AG09319 (cell line): Measurements from ENCODE around the gene MZB1.

Experiments
- DNase-seq: peaks from one replicate; pipeline ENCODE4 v3.0.0-alpha.2; 2010; ENCODE audit warnings: low read depth; ENCODE audit errors: extremely low read depth
- TF ChIP-seq, protein P1 (sequence below): IDR thresholded peaks from 2 replicates; pipeline ENCODE4 v1.5.1; 2011; ENCODE audit warnings: low read depth, mild to moderate bottlenecking, inconsistent platforms, low read length, moderate library complexity

MZB1 gene, protein sequence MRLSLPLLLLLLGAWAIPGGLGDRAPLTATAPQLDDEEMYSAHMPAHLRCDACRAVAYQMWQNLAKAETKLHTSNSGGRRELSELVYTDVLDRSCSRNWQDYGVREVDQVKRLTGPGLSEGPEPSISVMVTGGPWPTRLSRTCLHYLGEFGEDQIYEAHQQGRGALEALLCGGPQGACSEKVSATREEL

DNA sequence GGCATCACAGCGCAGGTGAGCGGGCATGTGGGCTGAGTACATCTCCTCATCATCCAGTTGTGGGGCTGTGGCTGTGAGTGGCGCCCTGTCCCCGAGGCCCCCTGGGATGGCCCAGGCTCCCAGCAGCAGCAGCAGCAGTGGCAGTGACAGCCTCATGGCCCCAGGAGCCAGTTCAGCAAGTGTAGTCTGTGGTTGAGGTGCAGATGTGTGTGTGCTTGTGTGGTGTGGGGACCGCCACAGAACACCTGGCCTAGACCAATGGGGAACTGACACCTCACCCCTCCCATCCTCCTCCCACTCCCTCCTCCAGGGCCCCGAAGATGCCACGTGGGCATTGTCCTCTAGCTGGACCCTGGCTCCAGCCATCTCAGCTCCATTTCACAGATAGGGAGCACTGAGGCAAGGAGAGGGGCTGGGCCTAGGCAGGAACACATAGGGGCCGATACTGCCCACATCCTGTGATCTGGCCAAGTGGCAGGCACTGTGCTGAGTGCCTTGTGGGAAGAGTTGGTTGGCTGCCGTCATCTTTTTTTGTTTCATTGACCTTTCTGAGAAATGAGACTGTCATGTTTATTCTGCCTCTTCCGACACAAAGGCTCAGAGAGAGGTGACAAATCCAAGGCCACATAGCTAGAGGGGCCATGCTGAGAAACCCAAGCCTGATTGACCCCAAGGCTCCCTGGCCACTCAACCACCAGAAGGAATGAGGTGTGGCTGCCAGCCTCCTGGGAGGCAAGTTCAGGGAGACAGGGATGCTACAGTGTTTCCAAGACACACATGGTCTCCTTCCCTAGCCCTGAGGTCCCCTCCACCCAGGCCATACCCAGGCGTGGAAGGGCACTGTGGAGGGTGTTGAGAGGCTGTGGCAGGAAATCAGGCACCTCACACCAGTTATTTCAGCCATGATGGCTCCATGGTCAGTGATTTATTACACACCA, at the start of gene MZB1:
TSS of gene MZB1 (minus strand) at position 213 of the 938 bp plus-strand sequence. CDS start at position 156, 57 bp downstream.
- DNase-seq: no peak
- TF ChIP-seq, protein P1, sequence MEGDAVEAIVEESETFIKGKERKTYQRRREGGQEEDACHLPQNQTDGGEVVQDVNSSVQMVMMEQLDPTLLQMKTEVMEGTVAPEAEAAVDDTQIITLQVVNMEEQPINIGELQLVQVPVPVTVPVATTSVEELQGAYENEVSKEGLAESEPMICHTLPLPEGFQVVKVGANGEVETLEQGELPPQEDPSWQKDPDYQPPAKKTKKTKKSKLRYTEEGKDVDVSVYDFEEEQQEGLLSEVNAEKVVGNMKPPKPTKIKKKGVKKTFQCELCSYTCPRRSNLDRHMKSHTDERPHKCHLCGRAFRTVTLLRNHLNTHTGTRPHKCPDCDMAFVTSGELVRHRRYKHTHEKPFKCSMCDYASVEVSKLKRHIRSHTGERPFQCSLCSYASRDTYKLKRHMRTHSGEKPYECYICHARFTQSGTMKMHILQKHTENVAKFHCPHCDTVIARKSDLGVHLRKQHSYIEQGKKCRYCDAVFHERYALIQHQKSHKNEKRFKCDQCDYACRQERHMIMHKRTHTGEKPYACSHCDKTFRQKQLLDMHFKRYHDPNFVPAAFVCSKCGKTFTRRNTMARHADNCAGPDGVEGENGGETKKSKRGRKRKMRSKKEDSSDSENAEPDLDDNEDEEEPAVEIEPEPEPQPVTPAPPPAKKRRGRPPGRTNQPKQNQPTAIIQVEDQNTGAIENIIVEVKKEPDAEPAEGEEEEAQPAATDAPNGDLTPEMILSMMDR: no peak

DNA sequence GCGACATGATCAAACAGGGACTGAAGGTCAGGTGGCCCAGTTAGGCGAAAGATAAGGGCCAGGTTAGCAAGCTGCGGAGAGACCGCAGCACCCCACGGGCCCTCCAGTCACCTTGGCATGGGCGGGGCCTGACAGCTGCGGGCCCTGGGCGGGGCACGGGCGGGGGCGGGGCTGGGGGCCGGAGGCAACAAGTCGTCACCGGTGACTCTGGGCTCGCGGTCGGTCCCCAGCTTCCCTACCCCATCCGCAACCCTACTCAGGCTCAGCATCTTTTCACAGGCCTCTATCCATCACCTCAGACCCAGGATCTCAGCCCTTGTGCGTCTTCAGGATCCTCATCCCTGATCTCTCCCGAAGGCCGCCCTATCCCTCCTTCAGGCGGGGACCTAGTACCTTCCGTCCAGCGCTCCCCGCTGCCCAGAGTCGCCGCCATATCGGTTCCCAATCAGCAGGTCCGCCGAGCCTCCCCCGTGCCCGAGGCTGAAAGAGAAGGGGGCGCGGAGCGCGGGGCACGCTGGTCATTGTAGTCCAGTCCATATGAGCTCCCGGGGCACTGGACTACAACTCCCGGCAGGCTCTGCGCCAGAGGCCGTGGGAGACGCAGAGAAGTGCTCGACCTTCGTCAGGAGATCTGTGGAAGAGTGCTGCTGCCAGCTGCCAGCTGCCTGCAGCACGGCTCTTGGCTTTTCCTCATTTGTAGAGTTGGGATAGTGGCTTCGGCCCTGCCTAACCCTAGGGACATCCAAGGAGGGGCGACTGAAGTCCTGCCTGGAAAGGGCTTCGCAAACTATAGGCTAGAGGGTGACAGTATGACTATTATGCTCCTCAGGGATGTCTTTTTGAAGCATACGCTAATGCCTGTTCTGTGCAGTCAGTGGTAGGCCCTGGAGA, 49.5 kb upstream of the MZB1 start, which contains the start of gene DNAJC18:
TSS of gene DNAJC18 (minus strand) at position 513 of the 891 bp plus-strand sequence. CDS start at position 433, 80 bp downstream.
- peak; percentile 75 for DNase-seq
- TF ChIP-seq, protein P1: no peak

DNA sequence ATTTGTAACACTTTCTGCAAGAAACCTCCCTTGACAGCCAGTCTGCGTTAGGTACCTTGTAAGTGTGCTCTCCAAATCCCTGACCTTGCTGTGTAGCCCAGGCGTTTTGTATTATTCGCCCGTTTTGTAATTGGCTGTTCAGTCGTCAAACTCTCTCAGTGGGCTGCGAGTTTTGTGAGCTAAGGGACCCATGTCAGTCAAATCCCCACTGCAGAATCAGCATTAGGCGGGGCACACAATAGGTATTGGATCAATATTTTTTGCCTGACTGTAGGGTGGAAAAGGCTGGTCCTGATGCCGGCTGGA, 48.9 kb upstream of the MZB1 start:
- TF ChIP-seq, protein P1: no peak
- DNase-seq: no peak

DNA sequence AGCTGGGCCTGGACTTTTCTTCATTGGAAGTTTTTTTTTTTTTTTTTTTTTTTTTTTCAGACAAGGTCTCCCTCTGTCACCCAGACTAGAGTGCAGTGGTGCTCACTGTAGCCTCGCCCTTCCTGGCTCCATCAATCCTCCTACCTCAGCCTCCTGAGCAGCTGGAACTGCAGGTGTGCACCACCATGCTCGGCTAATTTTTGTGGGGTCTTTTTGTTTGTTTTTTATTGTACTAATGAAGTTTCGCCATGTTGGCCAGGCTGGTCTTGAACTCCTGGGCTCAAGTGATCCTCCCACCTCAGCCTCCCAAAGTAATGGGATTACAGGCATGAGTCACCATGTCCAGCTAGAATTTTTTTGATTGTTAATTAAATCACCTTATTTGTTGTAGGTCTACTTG, 46.0 kb upstream of the MZB1 start:
- TF ChIP-seq, protein P1: no peak
- DNase-seq: no peak

DNA sequence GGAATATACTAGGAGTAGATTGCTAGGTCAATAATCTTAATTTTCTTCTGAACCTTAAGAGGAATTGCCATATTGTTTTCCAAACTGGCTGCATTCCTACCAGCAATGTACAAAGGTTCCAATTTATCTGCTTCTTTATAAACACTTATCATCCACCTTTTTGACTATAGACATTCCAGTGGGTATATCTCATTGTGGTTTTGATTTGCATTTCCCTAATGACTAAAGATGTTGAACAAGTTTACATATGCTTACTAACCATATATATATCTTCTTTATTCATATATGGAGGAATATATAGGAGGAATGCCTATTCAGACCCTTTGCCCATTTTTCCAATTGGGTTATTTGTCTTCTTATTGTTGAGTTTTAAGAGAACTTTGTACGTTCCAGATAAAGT, 42.0 kb upstream of the MZB1 start:
- TF ChIP-seq, protein P1: no peak
- DNase-seq: no peak

DNA sequence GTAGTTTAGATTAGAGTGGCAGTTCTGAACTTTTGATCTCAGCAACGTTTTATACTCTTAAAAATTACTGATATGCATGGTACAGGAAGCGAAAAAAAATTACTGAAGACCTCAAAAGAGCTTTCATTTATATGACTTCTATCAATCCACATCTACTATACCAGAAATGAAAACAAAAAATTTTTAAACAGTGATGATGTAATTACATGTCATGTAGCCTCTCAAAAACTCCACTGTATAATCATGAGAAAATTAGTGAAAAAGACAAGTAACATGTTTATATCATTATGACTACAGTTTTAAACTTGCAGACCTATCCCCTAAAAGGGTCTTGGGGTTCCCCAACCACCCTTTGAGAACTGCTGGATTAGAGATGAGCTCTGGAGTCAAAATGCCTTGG, 40.3 kb upstream of the MZB1 start:
- DNase-seq: no peak
- TF ChIP-seq, protein P1: no peak
